ENCODE measurements around the gene CSNK1G3. TPM values are rescaled to one million over a fixed set of nuclear protein-coding genes. Genes with fewer than 3 reads are reported as not detected.
A peak's percentile ranks its signal among the peaks of the same experiment; 100 is the strongest.
"Not testable (repeated sequence)": the region's sequence is repeated elsewhere in the genome, so short reads cannot be mapped to it uniquely, and the experiment has no call there.

CSNK1G3 gene
- total and polyA plus RNA-seq, 11 donors: 4.0 to 34.3 (median 25.2) TPM

DNA sequence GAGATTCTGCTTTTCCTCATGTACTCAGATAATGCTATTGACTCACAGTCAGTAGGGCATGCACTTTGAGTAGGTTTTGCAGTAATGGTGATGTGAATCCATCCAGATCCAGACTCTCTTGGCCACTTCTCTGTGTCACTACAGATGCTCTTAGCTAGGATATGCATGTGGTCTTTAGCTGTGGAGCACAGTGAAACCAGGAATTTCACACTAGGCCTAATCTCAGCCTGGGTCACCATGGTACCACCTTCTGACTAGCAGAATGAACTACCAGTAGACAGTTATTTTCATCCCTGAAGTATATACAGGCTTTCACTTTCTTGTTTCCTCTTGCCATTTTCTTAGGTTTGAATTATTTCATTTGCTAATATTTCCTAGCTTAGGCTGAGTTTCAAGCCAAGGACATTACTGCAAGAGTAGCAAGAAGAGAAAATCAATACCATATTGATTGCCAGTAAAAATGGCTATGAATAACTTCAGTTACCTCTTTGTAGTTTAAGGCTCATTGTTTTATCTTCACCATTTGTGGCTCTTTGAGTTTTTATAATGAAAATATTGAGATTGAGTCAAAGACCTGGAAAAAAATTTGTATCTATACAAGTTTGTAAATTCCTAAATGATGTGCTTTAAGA is 28.4 kb upstream of the CSNK1G3 start:
- H3K4me3 ChIP-seq: no peak overlapping the region
- H3K9me3 ChIP-seq: no peaks in the 10 kb centered on the region
- intact Hi-C loops (cut with DNase I): no loop called here
- H3K27ac ChIP-seq: no peak overlapping the region
- ATAC-seq: no peak
- no peaks in the 10 kb centered on the region for H3K4me1 ChIP-seq
- H3K36me3 ChIP-seq: no peaks in the 10 kb centered on the region
- no peak for DNase-seq
- TF ChIP-seq, protein P1, sequence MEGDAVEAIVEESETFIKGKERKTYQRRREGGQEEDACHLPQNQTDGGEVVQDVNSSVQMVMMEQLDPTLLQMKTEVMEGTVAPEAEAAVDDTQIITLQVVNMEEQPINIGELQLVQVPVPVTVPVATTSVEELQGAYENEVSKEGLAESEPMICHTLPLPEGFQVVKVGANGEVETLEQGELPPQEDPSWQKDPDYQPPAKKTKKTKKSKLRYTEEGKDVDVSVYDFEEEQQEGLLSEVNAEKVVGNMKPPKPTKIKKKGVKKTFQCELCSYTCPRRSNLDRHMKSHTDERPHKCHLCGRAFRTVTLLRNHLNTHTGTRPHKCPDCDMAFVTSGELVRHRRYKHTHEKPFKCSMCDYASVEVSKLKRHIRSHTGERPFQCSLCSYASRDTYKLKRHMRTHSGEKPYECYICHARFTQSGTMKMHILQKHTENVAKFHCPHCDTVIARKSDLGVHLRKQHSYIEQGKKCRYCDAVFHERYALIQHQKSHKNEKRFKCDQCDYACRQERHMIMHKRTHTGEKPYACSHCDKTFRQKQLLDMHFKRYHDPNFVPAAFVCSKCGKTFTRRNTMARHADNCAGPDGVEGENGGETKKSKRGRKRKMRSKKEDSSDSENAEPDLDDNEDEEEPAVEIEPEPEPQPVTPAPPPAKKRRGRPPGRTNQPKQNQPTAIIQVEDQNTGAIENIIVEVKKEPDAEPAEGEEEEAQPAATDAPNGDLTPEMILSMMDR (IDR thresholded peaks at IDR 0.05): no peak
- no peak for TF ChIP-seq POLR2A (IDR thresholded peaks at IDR 0.05)
- no peaks in the 10 kb centered on the region for H3K27me3 ChIP-seq

DNA sequence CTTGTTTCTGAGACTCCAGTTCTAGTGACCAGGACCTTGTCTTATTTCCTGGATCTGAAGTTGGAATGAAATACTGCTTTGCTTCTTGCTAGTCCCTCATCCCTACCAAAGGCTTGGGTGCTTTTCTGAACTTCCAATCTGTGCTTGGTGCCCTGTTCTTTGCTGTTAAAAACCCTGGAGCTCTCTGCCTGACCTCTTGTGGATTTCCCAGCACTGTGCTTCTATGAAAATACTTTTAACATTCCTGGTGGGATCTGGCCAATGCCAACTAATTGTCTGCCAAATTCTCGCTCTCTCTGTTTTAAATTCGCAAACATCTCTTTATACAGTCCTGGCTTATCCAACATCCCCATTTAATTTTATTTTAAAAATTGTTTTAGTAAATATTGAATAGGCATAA is 26.7 kb upstream of the CSNK1G3 start:
- no peaks in the 10 kb centered on the region for H3K36me3 ChIP-seq
- ATAC-seq (no peak), DNase-seq (no peak)
- WGBS, 4 donors: 89 to 95% (median 91%) methylated on average over 2 of the region's 2 CpGs
- no peak overlapping the region for H3K27ac ChIP-seq
- H3K27me3 ChIP-seq: peaks cover 0 to 6% (median 0%) of the 10 kb centered on the region in 9 donors
- TF ChIP-seq, protein P1 (IDR thresholded peaks at IDR 0.05): peak in 1 of 12 donors; percentile 8
- no peak for TF ChIP-seq POLR2A (IDR thresholded peaks at IDR 0.05)
- H3K4me3 ChIP-seq: no peak overlapping the region
- intact Hi-C loops (cut with DNase I): no loop called here
- H3K4me1 ChIP-seq: no peaks in the 10 kb centered on the region
- no peaks in the 10 kb centered on the region for H3K9me3 ChIP-seq

DNA sequence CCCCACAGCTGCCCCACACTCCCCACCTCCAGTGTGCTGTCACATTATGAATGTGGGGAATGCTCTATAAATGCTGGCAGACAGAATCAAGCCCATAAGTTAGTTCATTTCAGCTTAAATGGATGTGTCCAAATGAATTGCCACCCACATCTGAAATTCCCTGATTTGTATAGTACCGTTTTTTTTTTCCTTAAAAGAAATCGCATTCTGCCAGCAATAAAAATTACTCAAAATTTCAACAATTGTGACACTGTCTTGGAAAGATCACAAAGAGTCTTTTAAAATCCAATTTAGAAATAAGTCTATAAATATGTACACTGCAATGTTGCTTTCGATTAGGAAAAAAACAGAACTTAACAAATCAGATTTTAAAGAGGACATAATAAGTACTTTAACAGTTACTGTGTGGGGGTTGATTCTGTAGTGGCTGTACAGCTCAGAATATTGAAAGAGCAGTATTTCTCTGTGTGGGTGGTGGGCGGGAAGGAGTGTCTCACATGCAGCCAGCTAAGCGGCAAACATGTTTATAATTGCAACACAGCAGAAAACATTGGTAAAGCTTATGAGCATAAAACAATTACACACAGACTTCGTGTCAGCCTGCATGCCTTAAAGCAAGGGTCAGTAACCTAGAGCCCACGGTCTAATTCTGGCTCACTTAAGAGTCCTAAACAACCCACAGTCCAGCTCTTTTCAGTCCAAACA is 24.9 kb upstream of the CSNK1G3 start:
- no peaks in the 10 kb centered on the region for H3K9me3 ChIP-seq
- no peak overlapping the region for H3K27ac ChIP-seq
- no peak for DNase-seq
- WGBS, 4 donors: 67 to 72% (median 69%) methylated on average over 7 of the region's 7 CpGs
- no peaks in the 10 kb centered on the region for H3K4me1 ChIP-seq
- peak in 1 of 4 donors; percentile 65 for ATAC-seq
- H3K4me3 ChIP-seq: peak overlapping the region in 3 of 12 donors; percentile 6 to 12 (median 11)
- TF ChIP-seq, protein P1 (IDR thresholded peaks at IDR 0.05): no peak
- no peak for TF ChIP-seq POLR2A (IDR thresholded peaks at IDR 0.05)
- intact Hi-C loops (cut with DNase I): no loop called here
- peaks cover 0 to 6% (median 0%) of the 10 kb centered on the region in 9 donors for H3K27me3 ChIP-seq
- no peaks in the 10 kb centered on the region for H3K36me3 ChIP-seq

DNA sequence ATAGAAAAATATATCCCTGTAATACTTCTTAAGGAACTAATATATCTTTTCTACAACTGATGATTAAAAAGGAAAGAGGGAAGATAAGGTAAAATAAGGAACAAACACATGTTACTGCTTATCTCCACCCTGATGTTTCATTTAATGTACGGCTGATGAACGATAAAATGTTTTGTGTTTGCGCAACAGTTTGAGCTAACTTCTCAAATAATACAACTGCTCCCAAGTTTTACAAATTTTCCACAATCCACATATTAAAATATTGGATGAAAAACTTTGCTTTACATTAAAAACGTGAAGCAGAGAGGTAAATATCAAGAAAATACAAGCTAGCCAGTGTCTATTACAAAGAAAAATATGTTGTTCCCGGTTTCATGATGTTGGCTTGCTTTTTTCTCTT is 21.0 kb upstream of the CSNK1G3 start:
- H3K27me3 ChIP-seq: peaks cover 0 to 6% (median 0%) of the 10 kb centered on the region in 9 donors
- intact Hi-C loops (cut with DNase I): no loop called here
- no peak for DNase-seq
- no peak overlapping the region for H3K27ac ChIP-seq
- H3K9me3 ChIP-seq: no peaks in the 10 kb centered on the region
- no peak for ATAC-seq
- no peak overlapping the region for H3K4me3 ChIP-seq
- no peaks in the 10 kb centered on the region for H3K36me3 ChIP-seq
- 89 to 90% (median 89%) methylated on average over 5 of the region's 5 CpGs for WGBS, 4 donors
- H3K4me1 ChIP-seq: no peaks in the 10 kb centered on the region
- TF ChIP-seq POLR2A (IDR thresholded peaks at IDR 0.05): no peak
- TF ChIP-seq, protein P1 (IDR thresholded peaks at IDR 0.05): no peak

DNA sequence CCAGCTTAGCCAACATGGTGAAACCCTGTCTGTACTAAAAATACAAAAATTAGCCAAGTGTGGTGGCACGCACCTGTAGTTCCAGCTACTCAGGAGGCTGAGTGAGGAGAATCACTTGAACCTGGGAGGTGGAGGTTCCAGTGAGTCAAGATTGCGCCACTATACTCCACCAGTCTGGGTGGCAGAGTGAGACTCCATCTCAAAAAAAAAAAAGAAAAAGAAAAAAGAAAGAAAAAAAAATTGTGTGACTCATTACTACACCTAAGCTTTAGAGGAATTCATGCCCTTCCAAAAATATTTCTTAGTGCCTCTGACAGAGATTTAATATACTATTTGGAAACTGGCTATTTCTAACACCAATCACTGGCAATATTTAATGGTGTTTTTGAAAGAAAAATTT is 16.8 kb upstream of the CSNK1G3 start:
- H3K27ac ChIP-seq; ATAC-seq; DNase-seq; intact Hi-C loops (cut with DNase I); H3K4me1 ChIP-seq; H3K4me3 ChIP-seq; H3K9me3 ChIP-seq; H3K27me3 ChIP-seq; H3K36me3 ChIP-seq: not testable (repeated sequence)
- WGBS, 4 donors: 97 to 100% (median 98%) methylated on average over 2 of the region's 2 CpGs
